Stimulated activated CD8-positive, alpha-beta memory T cell treated with anti-CD3 and anti-CD28 coated beads, Interleukin-15, amount 100 ng/mL, for 4 hours (primary cell): ENCODE data around the gene TRABD2A.

ENCODE experiments used
- DNase-seq, 2 donors: peaks; one replicate each; pipeline ENCODE4 v3.0.0-alpha.2; 2020; ENCODE audit warnings: low read depth in 2 of 2

Gene TRABD2A

DNA sequence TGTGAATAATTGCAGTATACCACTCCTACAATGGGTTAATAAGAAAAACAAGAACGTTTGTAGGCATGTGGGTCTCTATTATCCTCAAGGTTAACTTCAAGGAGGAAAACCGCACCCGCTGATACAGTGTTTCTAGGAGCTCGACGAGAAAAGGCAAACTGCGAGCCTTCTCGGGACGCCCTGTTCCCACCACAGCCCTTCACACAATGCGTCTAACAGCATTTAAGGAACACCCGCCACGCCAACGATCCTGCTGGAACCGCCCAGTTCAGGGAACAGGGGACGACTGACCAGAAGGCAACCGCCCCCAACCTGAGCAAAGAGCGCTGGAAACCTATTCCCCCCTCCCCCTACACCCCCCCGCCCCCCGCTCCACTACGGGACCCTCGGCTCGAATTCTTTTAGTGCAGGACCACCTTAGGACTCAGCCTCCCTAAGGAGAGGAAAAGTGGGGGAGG, 23.9 kb upstream of the TRABD2A start:
- no peak for DNase-seq

DNA sequence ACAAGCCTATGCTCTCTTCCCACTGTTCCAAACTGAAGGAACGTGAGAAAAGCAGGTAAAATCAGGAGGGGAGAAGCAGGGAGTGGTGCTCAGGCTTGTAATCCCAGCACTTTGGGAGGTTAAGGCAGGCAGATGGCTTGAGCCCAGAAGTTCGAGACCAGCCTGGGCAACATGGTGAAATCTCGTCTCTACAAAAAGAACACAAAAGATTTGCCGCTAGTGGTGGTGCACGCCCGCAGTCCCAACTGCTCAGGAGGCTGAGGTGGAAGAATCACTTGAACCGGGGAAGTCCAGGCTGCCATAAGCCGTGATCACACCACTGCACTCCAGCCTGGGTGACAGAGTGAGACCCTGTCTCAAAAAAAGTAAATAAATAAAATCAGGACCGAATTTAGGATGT, 23.3 kb upstream of the TRABD2A start:
- no peak for DNase-seq

DNA sequence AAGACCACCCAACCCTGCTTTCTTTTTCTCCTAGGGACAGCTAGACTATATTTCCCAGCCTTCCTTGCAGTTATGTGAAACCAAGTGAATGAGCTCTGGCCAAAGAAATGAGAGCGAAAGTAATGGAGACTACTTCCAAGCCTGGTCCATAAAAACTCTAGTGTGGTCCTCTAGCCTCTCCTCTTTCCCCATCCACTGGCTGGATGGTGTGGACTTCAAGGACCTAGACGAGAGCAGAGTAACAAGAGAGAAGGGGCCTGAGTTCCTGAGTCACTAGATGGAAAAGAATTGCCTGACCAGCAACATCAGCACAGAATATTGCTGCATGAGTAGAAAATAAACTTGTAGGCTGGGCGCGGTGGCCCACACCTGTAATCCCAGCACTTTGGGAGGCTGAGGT, 21.6 kb upstream of the TRABD2A start:
- DNase-seq, result no peak

DNA sequence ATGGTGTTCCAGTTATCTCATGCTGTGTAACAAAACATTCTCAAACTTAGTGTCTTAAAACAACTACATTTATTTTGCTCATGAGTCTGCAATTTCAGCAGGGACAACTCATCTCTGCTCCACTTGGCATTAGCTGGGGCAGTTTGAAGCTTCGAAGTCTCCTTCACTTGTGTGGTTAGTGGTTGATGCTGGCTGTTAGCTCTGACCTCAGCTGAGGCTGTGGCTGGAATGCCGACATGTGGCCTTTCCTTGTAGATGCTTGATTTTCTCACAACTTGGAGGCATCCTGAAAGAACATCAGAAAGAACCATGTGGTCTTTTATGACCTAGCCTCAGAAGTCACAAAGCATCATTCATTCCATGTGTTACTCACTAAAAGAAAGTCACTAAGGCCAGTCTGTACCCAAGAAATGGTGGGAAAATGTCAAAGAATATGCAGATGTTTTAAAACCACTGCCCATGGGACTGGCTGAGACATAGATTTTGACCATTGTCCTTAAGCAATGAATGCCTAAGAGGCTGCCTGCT, 20.8 kb upstream of the TRABD2A start:
- no peak for DNase-seq

DNA sequence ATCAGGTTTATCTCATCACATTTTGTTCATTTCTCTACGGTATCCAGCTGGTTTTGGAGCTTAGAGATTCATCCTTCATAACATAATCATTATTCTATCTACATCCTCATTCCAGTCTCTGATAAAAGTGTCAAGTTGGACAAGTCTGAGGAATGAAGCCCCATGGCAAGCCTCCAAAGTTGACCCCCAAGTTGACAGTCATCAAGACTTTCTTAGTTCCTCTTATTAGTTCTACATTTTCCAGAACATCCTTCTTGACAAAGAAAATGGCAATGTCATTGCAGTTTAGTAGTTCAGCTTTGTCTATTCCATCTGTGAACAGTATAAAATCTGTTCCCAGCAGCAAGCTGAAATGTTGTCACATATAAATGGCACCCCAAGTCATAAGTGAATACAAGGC, 20.1 kb upstream of the TRABD2A start:
- no peak for DNase-seq

DNA sequence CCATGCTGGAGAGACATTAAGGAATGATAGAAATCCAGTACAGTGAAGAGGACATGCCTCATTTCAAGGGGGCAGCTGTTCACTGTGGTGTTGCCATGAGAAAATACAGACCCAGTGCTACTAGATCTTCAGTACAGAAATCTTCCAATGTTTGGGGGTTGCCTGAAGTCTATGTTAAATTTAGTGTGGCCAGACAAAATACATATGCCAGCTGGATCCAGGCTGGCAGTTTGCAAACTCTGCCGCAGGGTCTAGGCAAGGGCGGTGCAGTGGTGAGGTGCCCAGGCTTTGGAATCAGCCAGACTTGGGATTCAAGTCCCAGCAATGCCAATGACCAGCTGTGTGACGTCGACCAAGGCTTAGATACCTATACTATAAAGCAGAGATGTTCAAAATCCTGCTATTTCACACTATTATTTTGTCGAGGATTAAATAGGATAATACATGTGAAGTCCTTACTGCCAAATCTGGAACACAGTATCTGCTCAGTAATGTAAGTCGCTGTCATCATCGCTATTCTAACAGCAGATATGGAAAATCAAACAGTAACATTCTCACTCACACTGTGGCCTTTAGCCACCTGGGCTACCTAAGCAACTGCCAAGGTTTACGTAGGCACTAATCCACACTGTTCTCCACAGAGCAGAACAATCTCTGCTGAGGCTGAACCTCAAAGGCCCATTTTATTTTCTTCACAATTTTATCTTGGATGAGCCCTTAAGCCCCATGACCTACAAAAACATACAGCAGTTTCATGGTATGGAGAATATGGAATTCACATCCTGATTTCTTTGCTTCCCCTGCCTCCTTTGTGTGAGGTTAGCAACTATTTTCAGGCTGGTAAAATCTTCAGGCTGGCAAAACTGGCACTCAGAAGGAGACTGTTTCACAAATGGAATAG, 18.7 kb upstream of the TRABD2A start:
- DNase-seq, result no peak

DNA sequence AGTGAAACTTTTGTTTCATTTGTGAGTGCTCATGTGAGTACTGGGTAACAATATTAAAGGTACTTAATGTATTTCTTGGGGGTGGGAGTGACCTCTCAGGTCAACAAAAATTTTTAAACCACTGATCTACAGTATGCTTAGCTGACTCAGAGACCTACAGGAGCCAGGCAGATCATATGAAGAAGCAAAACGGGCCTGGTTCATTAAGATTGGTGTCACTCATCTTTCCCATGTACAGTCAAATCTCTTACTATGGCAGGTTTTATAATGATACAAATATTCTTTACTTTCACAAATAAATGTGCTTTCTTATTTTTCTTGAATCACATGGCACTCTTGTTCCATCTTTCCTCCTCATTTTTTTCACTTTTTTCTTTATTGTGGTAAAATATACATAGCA, 16.9 kb upstream of the TRABD2A start:
- no peak for DNase-seq

DNA sequence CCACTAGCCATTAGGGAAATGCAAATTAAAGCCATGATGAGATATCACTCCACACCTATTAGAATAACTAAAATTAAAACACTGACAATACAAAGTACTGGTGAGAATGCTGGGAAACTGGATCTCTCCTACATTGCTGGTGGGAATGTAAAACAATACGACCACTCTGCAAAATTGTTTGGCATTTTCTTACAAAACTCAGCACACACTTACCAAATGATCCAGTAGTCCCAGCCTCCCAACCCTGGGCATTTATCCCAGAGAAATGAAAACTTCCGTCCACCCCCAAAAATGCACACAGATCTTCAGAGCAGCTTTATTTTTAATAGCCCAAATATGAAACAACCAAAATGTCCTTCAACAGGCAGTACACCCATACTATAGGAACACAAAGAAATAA, 15.7 kb upstream of the TRABD2A start:
- no peak for DNase-seq

DNA sequence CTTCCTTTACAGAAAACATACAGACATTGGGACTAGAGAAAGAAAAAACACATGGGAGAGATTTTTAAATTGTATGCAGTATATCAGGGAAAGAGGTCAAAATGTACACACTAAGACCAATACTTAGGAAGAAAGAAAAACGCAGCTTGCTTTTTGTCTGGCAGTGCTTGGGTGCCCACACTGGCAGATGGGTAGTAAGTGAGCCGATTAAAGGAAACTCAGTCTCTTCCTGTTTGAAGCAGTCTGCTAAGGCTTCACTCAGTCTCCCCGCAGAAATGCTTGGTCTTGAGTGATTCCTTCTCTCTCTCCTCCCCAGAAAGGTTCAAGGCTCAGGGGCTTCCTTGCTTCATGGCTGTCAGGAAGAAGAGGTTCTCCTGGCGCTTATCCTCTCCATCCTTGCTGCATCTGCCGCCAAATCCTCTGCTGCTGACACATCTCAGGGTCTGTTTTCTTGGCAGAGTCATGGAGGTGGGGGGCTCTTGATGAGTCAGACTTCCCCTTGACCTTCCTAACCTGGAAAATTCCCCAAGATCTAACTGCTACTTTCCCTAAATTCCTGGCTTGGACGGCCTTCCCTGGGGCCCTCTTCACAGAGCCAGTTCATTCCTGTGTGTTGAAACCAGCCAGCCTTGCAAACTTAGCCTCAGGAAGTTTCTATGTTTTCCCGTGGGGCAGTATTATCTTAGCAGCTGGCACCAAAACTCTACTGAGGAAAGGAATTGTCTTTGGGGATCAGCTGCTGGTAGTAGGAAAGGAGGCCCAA, 14.1 kb upstream of the TRABD2A start:
- no peak for DNase-seq

DNA sequence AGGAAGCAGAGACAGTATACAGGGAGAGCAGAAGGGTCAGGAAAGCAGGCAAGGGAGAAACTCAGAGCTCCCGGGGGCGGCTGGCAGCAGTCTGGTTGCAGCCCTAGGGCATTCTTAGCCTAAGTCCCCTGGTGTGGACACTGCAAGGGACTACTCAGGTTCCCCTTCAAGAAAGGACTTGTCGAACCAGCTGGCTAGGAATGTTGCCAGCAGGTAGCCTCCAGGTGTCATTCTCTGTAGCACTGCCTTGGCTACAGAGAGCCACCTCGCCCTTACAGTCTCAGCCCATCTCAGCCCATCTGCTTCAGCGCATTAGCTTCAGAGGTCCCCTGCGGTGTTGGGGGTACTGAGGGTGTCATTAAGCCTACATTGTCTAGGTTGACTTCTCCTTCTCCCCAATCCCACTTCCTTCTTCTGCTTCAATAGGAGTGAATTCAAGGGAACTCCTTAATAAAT, 13.3 kb upstream of the TRABD2A start:
- no peak for DNase-seq

DNA sequence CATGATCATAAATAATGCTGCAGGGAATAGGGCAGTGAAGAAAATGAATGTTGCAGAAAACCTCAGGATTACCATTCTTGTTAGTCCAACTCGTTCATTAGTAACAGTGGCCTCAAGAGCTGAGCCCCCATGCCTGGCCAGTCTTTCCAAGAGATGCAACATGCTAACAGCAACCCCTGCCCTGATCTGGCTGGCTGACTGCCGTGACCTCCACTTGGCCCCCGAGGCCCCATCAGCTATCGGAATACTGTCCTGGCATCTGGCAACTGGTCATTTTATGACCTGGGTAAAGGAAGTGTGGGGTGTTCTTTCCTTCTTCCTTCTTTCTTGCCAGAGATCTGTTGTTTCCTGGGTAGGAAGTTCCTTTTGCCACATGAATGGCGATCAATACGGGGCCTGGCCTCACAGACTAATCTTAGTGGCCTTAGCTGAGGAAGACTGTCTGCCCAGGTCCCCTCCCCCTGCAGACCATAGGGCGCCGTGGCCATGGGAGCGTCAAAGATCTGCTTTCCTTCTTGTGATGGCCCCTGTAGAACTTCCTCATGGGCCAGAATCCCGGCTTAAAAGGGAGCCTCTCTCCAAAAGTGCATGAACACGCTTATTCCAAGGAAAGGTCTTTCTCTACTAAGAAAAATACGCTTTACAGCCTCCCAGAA, 10.6 kb upstream of the TRABD2A start:
- DNase-seq, result no peak

DNA sequence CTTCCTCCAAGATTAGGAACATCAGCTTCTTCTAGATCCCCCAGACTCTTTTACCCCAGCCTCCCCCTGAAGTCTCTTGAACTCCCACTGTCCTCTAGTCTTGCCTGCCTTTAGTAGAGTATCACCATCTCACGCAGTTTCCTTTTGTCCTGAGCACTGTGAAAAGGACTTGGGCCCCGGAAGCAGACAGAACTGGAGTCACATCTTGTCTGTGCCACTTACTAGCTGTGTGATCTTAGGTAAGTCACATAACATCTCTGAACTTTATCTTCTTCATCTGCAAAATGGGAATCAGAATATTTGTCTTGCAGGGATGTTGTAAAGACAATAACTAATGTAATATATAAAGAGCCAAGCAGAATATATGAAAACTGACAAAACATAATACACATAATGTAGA, 8.4 kb upstream of the TRABD2A start:
- DNase-seq, result no peak

DNA sequence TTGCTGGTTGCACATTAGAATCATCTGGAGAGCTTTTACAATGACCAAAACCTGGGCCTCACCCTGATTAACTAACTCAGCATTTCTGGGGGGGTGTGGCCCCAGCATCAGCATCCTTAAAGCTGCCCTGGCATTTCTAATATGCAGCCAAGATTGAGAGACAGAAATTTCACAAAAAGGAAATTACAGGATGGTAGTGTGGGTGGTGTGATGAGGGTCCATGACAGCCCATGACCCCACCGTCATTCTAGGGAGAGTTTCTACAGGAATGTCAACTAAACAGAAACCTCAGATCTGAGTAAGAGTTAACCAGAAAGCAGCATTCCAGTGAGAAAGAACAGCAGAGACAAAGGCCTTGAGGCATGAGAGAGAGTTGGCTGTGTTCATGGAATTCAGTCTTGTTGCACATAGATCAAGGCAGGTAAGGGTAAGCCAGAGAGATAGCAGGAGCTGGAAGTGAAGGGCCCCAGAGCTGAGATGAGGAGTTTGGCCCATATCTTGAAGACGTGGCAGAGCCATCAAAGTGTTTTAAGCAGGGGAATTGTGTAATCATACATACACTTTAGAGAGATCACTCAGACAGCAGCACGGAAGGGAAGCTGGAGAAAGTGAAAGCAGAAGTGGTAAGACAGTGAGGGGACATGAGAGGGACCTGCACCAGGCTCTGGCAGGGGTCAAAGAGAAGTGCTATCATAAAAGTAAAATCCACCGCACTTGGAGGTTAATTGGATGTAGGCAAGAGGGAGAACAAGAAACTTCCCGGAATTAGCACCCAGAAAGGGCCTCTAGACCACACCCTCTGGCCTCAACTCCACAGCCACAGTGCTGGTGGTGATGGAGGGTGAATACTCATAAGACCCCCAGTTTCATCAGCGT, 7.8 kb upstream of the TRABD2A start:
- DNase-seq, result no peak

DNA sequence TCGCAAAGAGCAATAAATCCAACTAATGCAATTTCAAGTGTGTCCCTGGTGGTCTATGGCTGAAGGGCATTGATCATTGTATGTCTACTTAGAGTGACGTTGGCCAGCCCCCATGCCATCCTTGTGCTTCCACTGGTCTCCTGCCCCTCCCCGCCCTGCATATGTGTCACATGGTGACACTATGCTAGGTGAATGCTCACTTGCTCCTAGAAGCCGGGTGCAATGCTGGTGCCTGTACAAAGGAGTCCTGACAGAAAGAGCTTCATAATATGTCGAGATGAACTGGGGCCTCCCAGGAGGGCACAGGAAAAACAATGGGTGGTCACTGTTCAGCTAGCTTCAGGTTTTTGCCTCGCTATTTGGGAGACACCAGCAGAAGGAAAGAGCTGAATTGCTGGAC, 5.9 kb upstream of the TRABD2A start:
- DNase-seq, result no peak

DNA sequence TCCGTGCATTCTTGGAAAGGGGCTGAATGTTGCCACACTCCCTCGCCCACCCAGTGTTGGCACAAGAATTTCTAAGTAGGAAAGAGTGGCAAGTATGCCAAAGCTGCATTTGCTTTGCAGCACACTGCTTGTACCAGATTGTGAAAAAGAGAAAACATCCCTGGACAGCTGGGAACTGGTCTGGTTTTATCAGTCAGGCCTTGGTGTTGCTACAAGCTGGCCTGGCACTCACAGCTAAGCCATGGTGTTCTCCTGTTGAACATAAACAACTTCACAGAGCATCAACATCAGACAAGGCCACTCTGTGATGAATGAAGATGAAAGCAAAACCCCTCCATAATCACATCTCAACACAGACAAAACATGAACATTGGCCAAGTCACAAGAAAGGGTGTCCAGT, 4.2 kb upstream of the TRABD2A start:
- no peak for DNase-seq

DNA sequence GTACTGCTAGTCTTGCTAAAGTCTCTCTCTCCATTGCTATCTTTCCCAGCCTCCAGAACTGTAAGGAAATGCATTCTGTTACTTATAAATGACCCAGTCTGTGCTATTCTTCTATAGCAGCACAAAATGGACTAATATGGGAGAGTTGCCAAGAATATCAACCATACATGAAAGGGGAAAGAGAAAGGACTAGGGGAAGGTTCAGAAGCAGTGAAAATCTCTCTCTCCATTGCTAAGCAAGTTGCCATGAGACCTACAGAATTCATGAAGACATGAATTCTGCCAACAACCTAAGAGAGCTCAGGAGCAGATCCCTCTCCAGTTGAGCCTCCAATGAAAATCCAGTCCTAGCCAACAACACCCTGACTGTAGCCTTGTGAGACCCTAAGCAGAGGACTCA, 3.6 kb upstream of the TRABD2A start:
- no peak for DNase-seq

DNA sequence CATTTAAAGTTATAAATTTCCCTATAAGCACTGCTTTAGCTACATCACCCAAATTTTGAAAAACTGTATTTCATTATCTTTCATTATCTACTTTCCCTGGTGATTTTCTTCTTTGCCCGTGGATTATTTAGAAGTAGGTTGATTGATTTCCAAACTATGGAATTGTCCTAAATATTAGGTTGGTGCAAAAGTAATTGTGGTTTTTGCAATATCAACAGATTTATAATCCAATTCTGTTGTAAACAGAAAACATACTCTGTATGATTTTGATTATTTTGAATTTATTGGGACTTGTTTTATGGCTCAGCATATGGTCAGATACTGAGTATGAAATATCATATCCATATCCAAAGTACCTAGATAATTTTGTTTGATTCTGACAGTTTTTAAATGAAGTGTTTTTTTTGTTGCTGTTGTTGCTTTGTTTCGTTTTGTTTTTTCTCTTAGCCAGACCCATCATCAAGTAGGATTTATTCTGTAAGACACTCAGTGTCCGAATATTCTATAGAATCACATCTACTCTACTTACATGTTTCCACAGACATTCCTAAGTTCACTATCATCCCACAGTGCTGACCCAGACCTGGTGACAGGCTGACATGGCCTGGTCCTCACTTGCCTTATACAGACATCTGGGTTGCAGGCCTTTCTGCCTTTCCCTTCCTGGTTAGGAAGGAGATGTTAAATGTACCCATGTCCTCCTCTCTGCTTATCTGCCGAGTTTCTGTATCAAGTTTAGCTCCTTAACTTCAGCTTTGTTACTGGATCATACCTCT, 2.1 kb upstream of the TRABD2A start:
- DNase-seq, result no peak

DNA sequence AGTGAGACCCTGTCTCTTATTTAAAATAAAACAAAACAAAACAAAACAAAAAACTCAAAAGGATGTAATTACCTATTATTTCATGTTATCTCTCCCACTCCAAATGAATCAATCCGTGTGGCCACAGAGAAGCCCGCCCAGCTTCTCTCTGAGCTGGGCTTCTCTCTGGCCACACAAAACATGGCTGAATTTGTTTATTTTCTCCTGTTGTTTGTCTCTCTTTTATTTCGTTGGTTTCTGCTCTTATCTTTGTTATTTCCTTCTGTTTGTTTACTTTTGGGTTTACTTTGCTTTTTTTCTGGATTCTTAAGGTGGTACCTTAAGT, 1.5 kb upstream of the TRABD2A start:
- no peak for DNase-seq

DNA sequence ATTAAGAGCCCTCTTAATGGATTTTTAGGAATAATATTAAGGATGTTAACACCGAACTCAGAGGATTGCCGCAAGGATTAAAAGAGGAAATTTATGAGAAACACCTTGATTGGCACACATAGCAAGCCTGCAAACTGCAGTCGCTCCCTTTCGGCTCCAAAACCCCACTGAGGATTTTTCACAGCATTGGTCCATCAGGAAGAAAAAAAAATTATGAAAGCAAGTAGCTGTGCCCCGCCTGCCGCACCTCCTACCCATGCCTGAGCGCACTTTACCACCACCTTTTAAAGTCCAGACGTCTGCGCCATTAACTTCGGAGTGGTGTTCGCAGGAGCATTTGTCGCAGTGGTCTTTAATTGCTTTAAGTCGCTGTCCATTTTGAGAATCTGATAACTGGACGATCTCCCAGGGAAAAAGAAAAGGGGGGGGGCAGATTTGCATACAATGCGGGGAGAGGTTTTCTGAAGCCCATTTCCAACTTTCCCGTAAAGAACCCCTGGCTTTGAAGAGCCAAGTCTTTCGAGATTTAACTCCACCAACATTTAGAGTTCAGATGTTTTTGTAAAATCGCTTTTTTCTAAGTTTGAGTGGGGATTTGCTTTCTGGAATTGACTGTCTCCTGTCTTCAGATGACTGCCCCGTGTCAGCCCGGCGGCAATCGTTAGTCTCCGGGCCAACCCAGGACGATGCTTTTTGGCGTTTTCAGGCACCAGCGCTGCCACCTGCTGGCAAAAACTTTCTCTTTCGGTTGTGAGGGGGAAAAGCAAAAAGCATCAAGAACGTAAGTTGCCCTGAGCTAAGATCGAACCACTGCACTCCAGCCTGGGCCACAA, 913 bp upstream of the TRABD2A start:
- DNase-seq, result peak; percentile 65 to 78

DNA sequence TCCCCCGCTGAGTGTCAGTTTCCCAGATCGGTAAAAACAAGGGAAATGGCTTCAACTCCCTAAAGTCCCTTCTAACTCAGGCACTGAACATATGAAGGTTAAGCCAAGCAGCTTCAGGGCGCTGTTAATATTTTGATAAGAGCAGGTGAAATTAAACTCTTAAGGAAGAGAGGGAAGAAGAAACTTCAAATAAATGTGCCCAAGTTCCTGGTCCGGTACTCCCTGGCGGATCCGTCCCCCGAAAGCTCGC, 564 bp downstream of the TRABD2A start:
- no peak for DNase-seq
